ENCODE results near the gene DNAH8.

GRCh38 chr6:39003072-39003471 lies 288.0 kb downstream of the DNAH8 start:
- peak; percentile 47; the same call in 1 of the 2 replicates for TF ChIP-seq CTCF (conservative IDR thresholded peaks at IDR 0.05; ENCODE audit: low read depth, low read length)
- no peak for TF ChIP-seq EZH2 (IDR thresholded peaks at IDR 0.05; ENCODE audit: low read length, unreplicated experiment)
- no peak for TF ChIP-seq EZH2phosphoT487 (IDR thresholded peaks at IDR 0.05; ENCODE audit: borderline replicate concordance, low read length)
